RWPE2 (cell line): ENCODE measurements around the gene NIPSNAP3A.
A peak's percentile ranks its signal among the peaks of the same experiment; 100 is the strongest.

Source experiments
- ATAC-seq: fragments of 200-7000 bp; cut with Tn5 transposase; 3 replicates; pipeline ENCODE4 v1.9.1; 2021; ENCODE audit warnings: low read depth
- DNase-seq: peaks from one replicate; pipeline ENCODE4 v3.0.0-alpha.2; 2020; ENCODE audit warnings: low spot score
- H3K27ac ChIP-seq: fragments of 450-650 bp; 2 replicates; pipeline ENCODE4 v1.5.1; 2017; ENCODE audit warnings: mild to moderate bottlenecking; ENCODE audit not compliant: poor library complexity, severe bottlenecking
- H3K27me3 ChIP-seq: fragments of 250-450 bp; sonication (Bioruptor Pico); 2 replicates; pipeline ENCODE4 v1.5.1; 2021; ENCODE audit warnings: mild to moderate bottlenecking, moderate library complexity; ENCODE audit not compliant: insufficient read depth, poor library complexity, severe bottlenecking
- H3K36me3 ChIP-seq: fragments of 250-450 bp; sonication (Bioruptor Pico); 2 replicates; pipeline ENCODE4 v1.5.1; 2020; ENCODE audit warnings: low read depth, mild to moderate bottlenecking, moderate library complexity
- H3K4me1 ChIP-seq: fragments of 250-450 bp; sonication (Bioruptor Pico); 2 replicates; pipeline ENCODE4 v1.5.1; 2021; ENCODE audit warnings: mild to moderate bottlenecking, moderate library complexity; ENCODE audit not compliant: insufficient read depth, poor library complexity, severe bottlenecking
- H3K4me3 ChIP-seq: fragments of 250-450 bp; sonication (Bioruptor Pico); 2 replicates; pipeline ENCODE4 v1.5.1; 2021; ENCODE audit warnings: mild to moderate bottlenecking, moderate library complexity; ENCODE audit not compliant: severe bottlenecking
- H3K9me3 ChIP-seq: fragments of 250-450 bp; sonication (Bioruptor Pico); 2 replicates; pipeline ENCODE4 v1.5.1; 2021; ENCODE audit warnings: mild to moderate bottlenecking, moderate library complexity; ENCODE audit not compliant: severe bottlenecking
- TF ChIP-seq, protein P1 (sequence below): fragments of 450-650 bp; IDR thresholded peaks from one replicate; pipeline ENCODE4 v1.5.1; 2017; ENCODE audit warnings: mild to moderate bottlenecking, moderate library complexity; ENCODE audit not compliant: poor library complexity, severe bottlenecking

The NIPSNAP3A gene

DNA sequence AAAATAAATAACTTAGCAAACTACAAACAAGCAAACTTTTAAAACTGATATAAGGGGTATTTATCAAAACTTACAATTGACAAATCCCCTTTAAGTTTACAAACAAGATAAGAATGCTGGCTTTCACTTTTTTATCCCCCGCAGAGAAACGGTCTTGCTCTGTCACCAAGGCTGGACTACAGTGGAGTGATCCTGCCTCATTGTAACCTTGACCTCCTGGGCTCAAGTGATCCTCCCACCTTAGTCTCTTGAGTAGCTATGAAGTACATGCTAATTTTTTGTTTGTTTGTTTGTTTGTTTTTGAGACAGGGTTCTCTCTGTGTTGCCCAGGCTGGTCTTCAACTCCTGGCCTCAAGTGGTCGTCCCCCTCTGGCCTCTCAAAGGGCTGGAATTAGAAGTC lies 9.0 kb upstream of the NIPSNAP3A start:
- DNase-seq (no peak), ATAC-seq (no peak)
- H3K36me3 ChIP-seq, result no peaks in the 10 kb centered on the region
- H3K27me3 ChIP-seq, result no peaks in the 10 kb centered on the region
- TF ChIP-seq, protein P1, sequence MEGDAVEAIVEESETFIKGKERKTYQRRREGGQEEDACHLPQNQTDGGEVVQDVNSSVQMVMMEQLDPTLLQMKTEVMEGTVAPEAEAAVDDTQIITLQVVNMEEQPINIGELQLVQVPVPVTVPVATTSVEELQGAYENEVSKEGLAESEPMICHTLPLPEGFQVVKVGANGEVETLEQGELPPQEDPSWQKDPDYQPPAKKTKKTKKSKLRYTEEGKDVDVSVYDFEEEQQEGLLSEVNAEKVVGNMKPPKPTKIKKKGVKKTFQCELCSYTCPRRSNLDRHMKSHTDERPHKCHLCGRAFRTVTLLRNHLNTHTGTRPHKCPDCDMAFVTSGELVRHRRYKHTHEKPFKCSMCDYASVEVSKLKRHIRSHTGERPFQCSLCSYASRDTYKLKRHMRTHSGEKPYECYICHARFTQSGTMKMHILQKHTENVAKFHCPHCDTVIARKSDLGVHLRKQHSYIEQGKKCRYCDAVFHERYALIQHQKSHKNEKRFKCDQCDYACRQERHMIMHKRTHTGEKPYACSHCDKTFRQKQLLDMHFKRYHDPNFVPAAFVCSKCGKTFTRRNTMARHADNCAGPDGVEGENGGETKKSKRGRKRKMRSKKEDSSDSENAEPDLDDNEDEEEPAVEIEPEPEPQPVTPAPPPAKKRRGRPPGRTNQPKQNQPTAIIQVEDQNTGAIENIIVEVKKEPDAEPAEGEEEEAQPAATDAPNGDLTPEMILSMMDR, result no peak
- no peak overlapping the region for H3K27ac ChIP-seq
- no peak overlapping the region for H3K4me3 ChIP-seq
- H3K4me1 ChIP-seq, result peaks cover 9% of the 10 kb centered on the region
- H3K9me3 ChIP-seq, result no peaks in the 10 kb centered on the region

DNA sequence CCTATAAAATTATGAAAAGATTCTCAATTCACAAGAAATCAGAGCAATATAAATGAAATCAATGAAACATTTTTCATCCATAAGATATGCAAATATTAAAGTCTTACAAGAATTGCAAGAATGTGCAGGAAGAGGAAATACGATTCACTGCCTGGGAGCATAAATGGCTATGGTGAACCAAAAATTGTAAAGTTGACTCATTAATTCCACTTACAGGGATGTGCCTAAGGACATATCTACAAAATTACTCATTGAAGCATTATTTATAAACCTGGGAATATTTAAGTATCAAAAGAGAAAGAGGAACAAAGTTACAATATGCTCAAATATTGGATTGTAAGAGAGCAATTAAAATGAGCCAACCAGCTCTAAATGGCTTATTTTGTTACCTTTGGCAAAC lies 6.9 kb upstream of the NIPSNAP3A start:
- TF ChIP-seq, protein P1, result no peak
- peak overlapping the region; percentile 52 for H3K27ac ChIP-seq

DNA sequence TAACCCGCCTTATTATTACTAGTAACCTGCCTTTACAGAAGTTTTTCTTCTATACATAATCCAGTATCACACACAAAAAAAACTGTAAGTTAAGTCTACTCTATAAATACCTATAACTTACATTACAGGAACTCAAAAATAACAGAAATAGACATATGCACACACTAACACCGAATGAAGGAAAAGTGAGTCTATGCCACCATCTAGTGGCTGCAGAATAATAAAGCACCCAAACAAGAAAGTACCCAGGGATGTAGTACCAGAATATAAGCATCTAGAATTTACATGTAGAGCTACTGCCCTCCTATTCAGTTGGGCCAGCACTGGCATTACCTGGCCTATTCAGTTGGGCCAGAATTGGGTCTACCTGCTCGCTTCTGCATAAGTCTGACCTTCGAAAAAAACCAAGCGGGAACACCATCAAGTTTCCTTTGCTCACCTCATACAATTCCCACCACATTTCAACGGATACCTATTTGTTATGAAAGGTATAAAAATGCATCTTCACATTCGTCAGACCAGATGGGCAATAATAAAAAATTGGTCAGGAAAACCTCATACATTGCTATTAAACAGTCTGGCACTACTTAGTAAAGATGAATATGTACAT lies 4.0 kb upstream of the NIPSNAP3A start:
- no peaks in the 10 kb centered on the region for H3K9me3 ChIP-seq
- no peaks in the 10 kb centered on the region for H3K27me3 ChIP-seq
- ATAC-seq (peak; percentile 49; the same call in 2 of the 3 replicates), DNase-seq (no peak)
- TF ChIP-seq, protein P1, result peak; percentile 84
- H3K4me1 ChIP-seq, result peaks cover 9% of the 10 kb centered on the region
- no peak overlapping the region for H3K4me3 ChIP-seq
- H3K36me3 ChIP-seq, result no peaks in the 10 kb centered on the region
- H3K27ac ChIP-seq, result no peak overlapping the region

More for the DNA sequence above, 6.9 kb upstream of the NIPSNAP3A start:
- Histone ChIP-seq H3K9me3 (no peaks in the 10 kb centered on the region), H3K4me1 (peaks cover 9% of the 10 kb centered on the region), H3K27me3 (no peaks in the 10 kb centered on the region), H3K4me3 (no peak overlapping the region), H3K36me3 (no peaks in the 10 kb centered on the region)
- ATAC-seq, result peak; percentile 87
- no peak for DNase-seq

DNA sequence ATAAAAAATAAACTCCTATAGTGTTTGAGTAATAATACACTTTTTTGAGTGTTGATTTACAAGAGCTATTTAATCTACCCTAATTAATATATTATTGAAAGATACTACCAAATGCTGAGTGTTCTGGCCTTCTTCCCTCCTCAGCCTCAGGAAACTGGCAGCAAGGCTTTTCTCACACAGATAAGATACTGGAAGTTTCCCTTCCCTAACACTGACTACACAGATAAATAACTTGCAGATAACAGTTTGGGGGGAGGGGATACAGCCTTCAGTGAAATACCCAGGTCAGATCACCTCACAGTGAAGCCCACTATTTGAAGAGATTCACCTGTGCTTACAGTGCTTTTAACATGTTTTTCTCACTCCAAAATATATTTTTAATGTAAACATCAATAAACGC lies 1.6 kb upstream of the NIPSNAP3A start:
- DNase-seq (no peak), ATAC-seq (no peak)
- TF ChIP-seq, protein P1, result no peak
- H3K4me1 ChIP-seq, result peaks cover 9% of the 10 kb centered on the region
- no peaks in the 10 kb centered on the region for H3K27me3 ChIP-seq
- no peaks in the 10 kb centered on the region for H3K9me3 ChIP-seq
- H3K36me3 ChIP-seq, result peaks cover 3% of the 10 kb centered on the region
- H3K27ac ChIP-seq, result no peak overlapping the region
- H3K4me3 ChIP-seq, result no peak overlapping the region

DNA sequence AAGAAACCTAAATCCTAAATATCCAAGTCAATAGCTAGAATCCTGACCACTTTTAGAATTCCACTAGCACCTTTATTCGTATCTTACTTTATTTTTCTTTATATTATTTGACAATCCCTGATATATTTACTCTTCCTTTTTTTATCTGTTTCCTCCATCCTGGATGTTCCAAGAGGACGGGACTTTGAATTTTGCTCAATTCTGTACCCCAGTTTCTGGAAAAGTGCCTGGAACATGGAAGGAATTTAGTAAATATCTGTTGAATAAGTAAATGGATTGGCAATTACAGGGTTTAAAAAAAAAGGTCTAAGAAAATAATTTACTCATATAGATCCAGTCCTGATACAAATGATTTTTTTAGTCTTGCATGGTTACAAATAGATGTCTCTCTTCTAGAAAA lies 1.2 kb upstream of the NIPSNAP3A start:
- DNase-seq, result no peak
- ATAC-seq, result no peak
- TF ChIP-seq, protein P1, result no peak
- Histone ChIP-seq H3K4me1 (peaks cover 7% of the 10 kb centered on the region), H3K4me3 (no peak overlapping the region), H3K27me3 (no peaks in the 10 kb centered on the region), H3K36me3 (peaks cover 8% of the 10 kb centered on the region), H3K9me3 (no peaks in the 10 kb centered on the region), H3K27ac (no peak overlapping the region)
